ENCODE data around the gene TSGA10IP.

Gene TSGA10IP

GRCh38 chr11:66006891-66007176 is 61.6 kb downstream of the TSGA10IP start:
- DNase-seq (ENCODE audit: low read depth), result no peak

GRCh38 chr11:66007201-66007634 is 61.9 kb downstream of the TSGA10IP start:
- DNase-seq (ENCODE audit: low read depth), result no peak

- DNase-seq (ENCODE audit: low read depth), result no peak
These were observed 62.8 kb downstream of the TSGA10IP start for GRCh38 chr11:66008095-66008467.

- DNase-seq (ENCODE audit: low read depth), result no peak
These were observed 63.3 kb downstream of the TSGA10IP start for GRCh38 chr11:66008468-66009101.

All from stromal cell of bone marrow (primary cell).